HepG2 (cell line): ENCODE data around the gene FAM169A. TPM values are rescaled to one million over a fixed set of nuclear protein-coding genes. Genes with fewer than 3 reads are reported as not detected.

Source experiments
- ARID3A ChIP-seq: IDR thresholded peaks from 2 replicates; pipeline ENCODE4 v1.6.1; 2012; ENCODE audit warnings: low read depth, low read length, improper control_type of control experiment
- FOXA3 ChIP-seq: IDR thresholded peaks from 2 replicates; pipeline ENCODE4 v1.6.1; 2016; ENCODE audit warnings: missing genetic modification reagents, missing compliant biosample characterization
- FOXK2 ChIP-seq: fragments of 450-650 bp; IDR thresholded peaks from 2 replicates; pipeline ENCODE4 v1.6.1; 2016
- FOXO1 ChIP-seq: sonication (generic); formaldehyde crosslinking; IDR thresholded peaks from 2 replicates; pipeline ENCODE4 v1.4.0; 2020; ENCODE audit warnings: missing genetic modification reagents
- GFI1 ChIP-seq: sonication (generic); formaldehyde crosslinking; IDR thresholded peaks from 2 replicates; pipeline ENCODE4 v1.5.0; 2020; ENCODE audit warnings: missing genetic modification reagents, mild to moderate bottlenecking, borderline replicate concordance
- IKZF1 ChIP-seq: fragments of 450-650 bp; IDR thresholded peaks from 2 replicates; pipeline ENCODE4 v1.7.1; 2016
- MIXL1 ChIP-seq: IDR thresholded peaks from 2 replicates; pipeline ENCODE4 v1.6.1; 2016
- NCOA2 ChIP-seq: sonication (generic); formaldehyde crosslinking; IDR thresholded peaks from 2 replicates; pipeline ENCODE4 v1.8.0; 2022; ENCODE audit warnings: inconsistent platforms
- NRL ChIP-seq: sonication (generic); formaldehyde crosslinking; IDR thresholded peaks from 2 replicates; pipeline ENCODE4 v1.5.0; 2020; ENCODE audit warnings: missing genetic modification reagents, mild to moderate bottlenecking, moderate library complexity, borderline replicate concordance
- SIN3B ChIP-seq: fragments of 150-350 bp; IDR thresholded peaks from 2 replicates; pipeline ENCODE4 v1.6.1; 2014; ENCODE audit warnings: low read length
- SOX5 ChIP-seq: IDR thresholded peaks from 2 replicates; pipeline ENCODE4 v1.6.1; 2016; ENCODE audit warnings: borderline replicate concordance
- TBX2 ChIP-seq: sonication (generic); formaldehyde crosslinking; IDR thresholded peaks from 2 replicates; pipeline ENCODE4 v1.5.0; 2020; ENCODE audit warnings: missing genetic modification reagents, mild to moderate bottlenecking, borderline replicate concordance
- TFDP1 ChIP-seq: IDR thresholded peaks from 2 replicates; pipeline ENCODE4 v1.6.1; 2016; ENCODE audit warnings: missing compliant biosample characterization, missing genetic modification reagents, borderline replicate concordance
- ZFP36 ChIP-seq: fragments of 150-350 bp; IDR thresholded peaks from 2 replicates; pipeline ENCODE4 v1.6.1; 2018; ENCODE audit warnings: borderline replicate concordance, low read length, low read depth; ENCODE audit not compliant: partially characterized antibody
- ZHX2 ChIP-seq, 2 experiments: sonication (generic) in 1 of 2; formaldehyde crosslinking in 1 of 2; IDR thresholded peaks; 2 replicates each; pipeline versions ENCODE4 v1.6.1 to v1.9.0; 2014 to 2022; ENCODE audit warnings: antibody characterized with exemption in 1 of 2, borderline replicate concordance in 1 of 2, inconsistent platforms in 1 of 2, low read depth in 1 of 2, missing genetic modification reagents in 1 of 2
- ZIK1 ChIP-seq: sonication (generic); formaldehyde crosslinking; IDR thresholded peaks from 2 replicates; pipeline ENCODE4 v1.5.0; 2020; ENCODE audit warnings: mild to moderate bottlenecking, low read depth, missing genetic modification reagents, borderline replicate concordance
- ZNF503 ChIP-seq: sonication (generic); formaldehyde crosslinking; IDR thresholded peaks from 2 replicates; pipeline ENCODE4 v1.4.0; 2020; ENCODE audit warnings: missing genetic modification reagents
- polyA plus RNA-seq, 8 experiments: library from polyadenylated mRNA; depleted of rRNA in 3 of 8; stranded (reverse) in 7 of 8; unstranded in 1 of 8; fragments of >200 nt; fragmentation: Illumina TruSeq in 4 of 8; extraction: Trizol in 4 of 8; gene quantifications; 2 replicates each; pipeline versions ENCODE4 v1.2.1 to v1.2.3, GENCODE V29; 2011 to 2016; ENCODE audit warnings: low read depth in 4 of 8, missing spikeins in 1 of 8, mixed read lengths in 1 of 8; ENCODE audit not compliant: insufficient read depth in 1 of 8
- total RNA-seq, 5 experiments: library from RNA; depleted of rRNA; stranded (reverse); fragments of >200 nt; fragmentation: Illumina TruSeq; extraction: Trizol; gene quantifications; 2 replicates each; pipeline ENCODE4 v1.2.3, GENCODE V29; 2016; ENCODE audit warnings: low read depth in 1 of 5

The FAM169A gene
- total and polyA plus RNA-seq, 2 of the 13 experiments (the other 11 are each of a cell fraction or from before 2014, with no cell fraction given) = 21.1 to 110 TPM

GRCh38 chr5:74873525-74874249 lies 7.5 kb upstream of the FAM169A start (continued):
- no peak for TF ChIP-seq ZNF503 (CRISPR knock-in tag)
- peak; percentile 18; the same call in 1 of the 2 replicates for TF ChIP-seq FOXK2
- peak; percentile 78; the same call in 1 of the 2 replicates for TF ChIP-seq GFI1 (CRISPR knock-in tag)
- peak; percentile 48; the same call in 1 of the 2 replicates for TF ChIP-seq SOX5
- no peak for TF ChIP-seq SIN3B
- TF ChIP-seq ARID3A = peak; percentile 67
- peak; percentile 57; the same call in 1 of the 2 replicates for TF ChIP-seq MIXL1 (CRISPR knock-in tag)
- no peak for TF ChIP-seq IKZF1
- TF ChIP-seq TBX2 (CRISPR knock-in tag) = 0 out of 2 replicates have a peak, but pooled peaks have one; percentile 44
- no peak for TF ChIP-seq ZFP36
- peak; percentile 55 for TF ChIP-seq NCOA2 (CRISPR knock-in tag)
- TF ChIP-seq FOXO1 = peak; percentile 27; the same call in 1 of the 2 replicates
- TF ChIP-seq NRL (CRISPR knock-in tag) = no peak
- no peak for TF ChIP-seq ZIK1 (CRISPR knock-in tag)
- peak; percentile 77 for TF ChIP-seq FOXA3 (CRISPR knock-in tag)
- no peak for TF ChIP-seq ZHX2 (IDR thresholded peaks at IDR 0.05; ENCODE audit: low read depth)
- TF ChIP-seq ZHX2 (CRISPR knock-in tag; IDR thresholded peaks at IDR 0.05; ENCODE audit: borderline replicate concordance) = no peak
- no peak for TF ChIP-seq TFDP1
